Inflammatory macrophage treated with lipopolysaccharide for 4 hours (primary cell): ENCODE measurements around the gene PTPN4.
"Not testable (repeated sequence)": the region's sequence is repeated elsewhere in the genome, so short reads cannot be mapped to it uniquely, and the experiment has no call there.

ENCODE experiments used
- DNase-seq: peaks from one replicate; pipeline ENCODE4 v3.0.0-alpha.2; 2020

Gene PTPN4

GRCh38 chr2:119769645-119770044, 9.9 kb downstream of the PTPN4 start:
- DNase-seq: no peak

DNA sequence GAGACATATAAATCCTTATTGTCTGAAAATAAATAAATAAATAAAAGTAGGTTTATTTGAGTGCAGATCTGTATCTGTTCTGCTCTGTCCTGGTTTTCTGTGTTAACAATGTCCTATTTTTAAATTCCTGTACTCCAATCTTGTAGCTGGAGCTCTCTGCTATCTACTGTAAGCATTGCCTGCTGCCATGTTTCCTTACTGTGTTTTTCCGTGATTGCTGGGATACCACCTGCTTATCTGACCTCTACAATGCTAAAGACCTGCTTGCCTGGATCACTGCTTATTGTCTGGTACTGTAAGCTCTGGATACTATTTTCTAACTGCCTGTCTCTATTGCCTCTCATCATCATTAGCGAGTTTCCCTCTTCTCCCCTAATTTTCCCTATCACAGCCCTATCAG, 11.6 kb downstream of the PTPN4 start:
- no peak for DNase-seq

- no peak for DNase-seq
Measured at GRCh38 chr2:119772128-119772527, 12.4 kb downstream of the PTPN4 start.

- DNase-seq: no peak
Measured at GRCh38 chr2:119772767-119773166, 13.0 kb downstream of the PTPN4 start.

DNA sequence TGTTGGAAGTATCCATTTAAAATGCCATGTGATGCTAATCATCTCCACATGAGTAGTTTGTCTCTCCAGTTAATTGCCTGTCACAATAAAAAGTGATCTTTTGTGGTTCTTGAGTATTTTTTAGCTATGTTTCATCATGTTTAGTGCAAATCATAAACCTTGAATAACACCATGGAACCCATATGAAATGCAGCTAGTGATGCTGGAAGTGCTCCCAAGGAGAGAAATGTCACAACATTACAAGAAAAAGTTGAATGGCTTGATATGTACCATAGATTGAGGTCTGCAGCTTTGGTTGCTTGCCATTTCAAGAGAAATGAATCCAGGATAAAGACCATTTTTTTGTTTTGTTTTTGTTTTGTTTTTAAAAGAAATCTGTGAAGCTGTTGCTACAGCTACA, 14.3 kb downstream of the PTPN4 start:
- no peak for DNase-seq

DNA sequence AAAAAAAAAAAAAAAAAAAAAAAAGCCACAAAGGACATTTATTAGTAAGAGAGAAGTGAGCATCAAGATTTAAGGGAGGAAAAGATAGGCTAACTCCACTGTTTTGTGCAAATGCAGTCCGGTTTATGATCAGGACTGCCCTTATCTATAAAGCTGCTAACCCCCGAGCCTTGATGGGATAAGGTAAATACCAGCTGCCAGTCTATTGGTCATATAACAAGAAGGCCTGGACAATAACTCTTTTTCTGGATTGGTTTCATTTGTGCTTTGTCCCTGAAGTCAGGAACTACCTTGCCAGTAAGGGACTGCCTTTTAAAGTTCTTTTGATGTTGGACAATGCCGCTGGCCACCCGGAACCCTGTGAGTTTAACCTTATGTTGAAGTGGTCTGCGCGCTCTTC, 15.4 kb downstream of the PTPN4 start:
- no peak for DNase-seq

DNA sequence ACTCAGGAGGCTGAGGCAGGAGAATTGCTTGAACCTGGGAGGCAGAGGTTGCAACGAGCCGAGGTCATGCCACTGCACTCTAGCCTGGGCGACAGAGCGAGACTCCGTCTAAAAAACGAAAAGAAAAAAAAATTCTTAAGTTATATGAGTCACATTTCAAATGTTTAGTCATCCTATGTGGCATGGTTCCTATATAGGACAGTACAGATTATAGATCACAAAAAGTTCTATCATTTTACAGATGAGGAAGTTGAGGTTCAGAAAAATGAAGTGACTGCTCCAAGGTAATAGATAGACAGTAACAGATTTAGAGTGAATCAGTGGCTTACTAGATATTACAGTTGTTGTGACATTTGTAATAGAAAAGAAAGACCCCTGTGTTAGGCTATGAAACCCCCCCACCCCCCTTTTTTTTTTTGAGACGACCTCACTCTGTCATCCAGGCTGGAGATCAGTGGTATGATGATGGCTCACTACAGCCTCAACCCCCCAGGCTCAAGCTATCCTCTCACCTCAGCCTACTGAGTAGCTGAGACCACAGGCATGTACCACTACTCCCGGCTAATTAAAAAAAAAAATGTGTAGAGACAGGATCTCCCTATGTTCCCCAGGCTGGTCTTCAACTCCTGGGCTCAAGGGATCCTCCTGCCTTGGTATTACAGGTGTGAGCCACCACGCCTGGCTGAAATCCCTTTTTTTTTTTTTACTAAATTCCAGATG, 22.7 kb downstream of the PTPN4 start:
- no peak for DNase-seq

GRCh38 chr2:119784876-119785275, 25.2 kb downstream of the PTPN4 start:
- no peak for DNase-seq

DNA sequence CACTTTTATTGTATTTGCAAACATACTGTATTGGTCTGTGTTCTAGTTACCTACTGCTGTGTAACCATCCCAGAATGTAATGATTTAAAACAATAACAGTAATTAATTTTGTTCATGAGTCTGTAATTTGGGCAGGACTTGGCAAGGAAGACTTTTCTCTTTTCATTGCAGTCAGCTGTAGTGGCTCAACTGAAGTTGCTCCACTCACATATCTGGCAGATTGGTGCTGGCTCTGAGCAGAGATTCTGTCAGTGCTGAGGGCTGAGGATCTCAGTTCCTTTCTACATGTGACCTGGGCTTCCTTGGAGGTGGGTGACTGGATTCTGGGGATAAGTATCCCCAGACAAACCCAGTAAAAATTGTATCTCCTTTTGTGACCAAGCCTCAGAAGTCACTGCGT, 26.6 kb downstream of the PTPN4 start:
- no peak for DNase-seq

DNA sequence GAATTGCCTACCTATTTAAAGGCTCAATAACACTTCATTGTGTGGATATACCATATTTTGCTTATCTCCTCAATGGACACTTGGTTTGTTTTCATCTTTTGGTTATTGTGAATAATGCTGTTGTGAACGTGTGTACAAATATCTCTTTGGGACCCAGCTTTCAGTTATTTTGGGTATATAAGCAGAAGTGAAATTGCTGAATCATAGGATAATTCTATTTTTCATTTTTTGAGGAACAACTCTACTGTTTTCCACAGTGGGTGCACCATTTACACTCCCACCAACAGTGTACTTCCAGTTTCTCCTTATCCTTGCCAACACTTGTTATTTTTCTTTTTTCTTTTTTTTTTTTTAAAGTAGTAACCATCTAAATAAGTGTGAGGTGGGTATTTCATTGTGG, 29.0 kb downstream of the PTPN4 start:
- peak; percentile 29 for DNase-seq

- no peak for DNase-seq
Measured at GRCh38 chr2:119790466-119790865, 30.7 kb downstream of the PTPN4 start.

DNA sequence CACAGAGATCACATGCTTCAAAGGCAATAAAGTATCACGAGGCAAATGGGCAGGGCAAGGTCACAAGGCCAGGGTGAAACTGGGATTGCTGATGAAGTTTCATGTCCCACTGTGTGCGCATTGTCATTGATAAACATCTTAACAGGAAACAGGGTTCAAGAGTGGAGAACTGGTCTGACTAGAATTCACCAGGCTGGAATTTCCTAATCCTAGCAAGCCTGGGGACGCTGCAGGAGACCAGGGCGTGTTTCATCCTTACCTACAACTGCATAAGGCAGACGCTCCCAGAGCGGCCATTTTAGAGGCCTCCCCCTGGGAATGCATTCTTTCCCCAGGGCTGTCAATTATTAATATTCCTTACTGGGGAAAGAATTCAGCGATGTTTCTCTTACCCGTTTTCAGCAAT, 33.2 kb downstream of the PTPN4 start:
- DNase-seq: no peak

GRCh38 chr2:119794237-119794636, 34.5 kb downstream of the PTPN4 start:
- DNase-seq: no peak

- DNase-seq: no peak
Measured at GRCh38 chr2:119795309-119796303, 35.9 kb downstream of the PTPN4 start.

- no peak for DNase-seq
Measured at GRCh38 chr2:119800376-119800902, 40.7 kb downstream of the PTPN4 start.

GRCh38 chr2:119801040-119801439, 41.3 kb downstream of the PTPN4 start:
- no peak for DNase-seq

DNA sequence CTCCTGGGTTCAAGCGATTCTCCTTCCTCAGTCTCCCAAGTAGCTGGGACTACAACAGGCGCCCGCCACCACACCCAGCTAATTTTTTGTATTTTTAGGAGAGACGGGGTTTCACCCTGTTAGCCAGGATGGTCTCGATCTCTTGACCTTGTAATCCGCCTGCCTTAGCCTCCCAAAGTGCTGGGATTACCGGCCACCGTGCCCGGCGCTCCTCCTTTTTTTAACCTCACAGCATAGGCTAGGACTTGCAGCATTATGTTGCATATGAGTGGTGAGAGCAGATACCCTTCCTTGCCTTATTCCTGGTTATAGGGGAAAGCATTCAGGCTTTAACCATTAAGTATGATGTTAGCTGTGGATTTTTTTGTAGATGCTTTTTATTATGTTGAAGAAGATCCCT, 42.3 kb downstream of the PTPN4 start:
- not testable (repeated sequence) for DNase-seq

- no peak for DNase-seq
Measured at GRCh38 chr2:119803101-119803500, 43.4 kb downstream of the PTPN4 start.

- not testable (repeated sequence) for DNase-seq
Measured at GRCh38 chr2:119804409-119804808, 44.7 kb downstream of the PTPN4 start.

DNA sequence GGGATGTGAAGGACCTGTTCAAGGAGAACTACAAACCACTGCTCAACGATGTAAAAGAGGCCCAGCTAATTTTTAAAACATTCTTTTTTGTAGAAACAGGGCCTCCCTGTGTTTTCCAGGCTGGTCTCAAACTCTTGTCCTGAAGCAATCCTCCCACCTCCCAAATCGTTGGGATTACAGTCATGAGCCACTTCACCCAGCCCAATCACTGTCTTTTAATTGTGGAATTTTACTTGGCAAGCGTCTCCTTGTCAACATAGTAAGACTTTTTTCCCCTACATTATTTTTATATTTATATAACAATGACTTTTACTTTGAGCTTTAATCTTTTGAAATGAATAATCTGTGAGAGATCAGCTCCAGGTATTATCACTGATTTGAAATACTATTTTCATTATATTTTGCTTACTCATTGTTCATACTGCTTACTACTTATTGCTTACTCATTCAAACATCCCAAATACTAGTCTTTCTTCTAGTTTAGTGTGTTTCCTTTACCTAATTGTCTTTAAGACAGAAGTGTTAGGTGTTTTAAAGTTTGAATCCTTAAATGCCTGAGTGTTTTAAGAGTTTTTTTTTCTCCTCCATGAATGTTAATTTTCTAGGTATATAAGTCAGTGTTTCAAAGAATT, 48.9 kb downstream of the PTPN4 start:
- no peak for DNase-seq

GRCh38 chr2:119809339-119810048, 49.8 kb downstream of the PTPN4 start:
- DNase-seq: no peak

DNA sequence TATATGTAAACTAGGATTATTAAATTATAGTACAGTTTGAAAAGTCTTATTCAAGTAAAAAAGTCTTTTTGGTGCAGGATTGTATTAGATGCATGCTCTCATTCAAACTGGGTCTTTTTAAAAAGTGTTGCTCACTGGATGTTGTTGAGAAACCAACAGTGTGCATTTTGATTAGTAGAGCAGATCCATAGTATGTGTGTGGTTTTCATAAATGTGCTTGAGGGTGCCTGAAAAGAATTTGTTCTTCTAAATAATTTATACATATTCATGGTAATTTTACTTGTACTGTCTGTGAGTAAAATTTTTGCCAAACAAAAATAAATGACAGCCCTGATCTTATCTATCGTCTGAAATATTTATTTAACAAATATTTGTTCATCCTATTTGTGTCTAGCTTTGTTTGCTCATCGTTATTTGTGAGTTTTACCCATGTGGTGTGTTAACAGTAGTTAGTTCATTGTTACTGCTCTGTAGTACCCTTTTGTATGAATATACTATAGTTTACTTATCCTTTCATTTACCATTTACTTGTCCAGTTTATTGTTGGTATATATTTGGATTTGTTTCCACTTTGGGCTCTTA, 50.4 kb downstream of the PTPN4 start:
- DNase-seq: no peak
